HEK293T (cell line): ENCODE data around the gene SETBP1.

Experiments used
- ARNT ChIP-seq: fragments of 450-650 bp; IDR thresholded peaks from 2 replicates; pipeline ENCODE4 v1.6.1; 2017; ENCODE audit warnings: mild to moderate bottlenecking
- BHLHE40 ChIP-seq: fragments of 450-650 bp; IDR thresholded peaks from 2 replicates; pipeline ENCODE4 v1.6.1; 2016; ENCODE audit warnings: mild to moderate bottlenecking, moderate library complexity, borderline replicate concordance
- CTBP1 ChIP-seq: fragments of 450-650 bp; IDR thresholded peaks from 2 replicates; pipeline ENCODE4 v1.6.1; 2016; ENCODE audit warnings: borderline replicate concordance
- FOXA1 ChIP-seq: fragments of 450-650 bp; IDR thresholded peaks from 2 replicates; pipeline ENCODE4 v1.6.1; 2016; ENCODE audit warnings: mild to moderate bottlenecking
- FOXK2 ChIP-seq: fragments of 450-650 bp; IDR thresholded peaks from 2 replicates; pipeline ENCODE4 v1.6.1; 2016; ENCODE audit warnings: mild to moderate bottlenecking
- FOXM1 ChIP-seq: fragments of 450-650 bp; IDR thresholded peaks from 2 replicates; pipeline ENCODE4 v1.6.1; 2017; ENCODE audit warnings: mild to moderate bottlenecking, borderline replicate concordance
- HDGF ChIP-seq: fragments of 450-650 bp; IDR thresholded peaks from 2 replicates; pipeline ENCODE4 v1.6.1; 2017; ENCODE audit warnings: antibody characterized with exemption, borderline replicate concordance
- L3MBTL2 ChIP-seq: fragments of 450-650 bp; conservative IDR thresholded peaks from 2 replicates; pipeline ENCODE4 v1.6.1; 2016; ENCODE audit warnings: mild to moderate bottlenecking
- LEF1 ChIP-seq: fragments of 450-650 bp; IDR thresholded peaks from 2 replicates; pipeline ENCODE4 v1.6.1; 2017; ENCODE audit warnings: mild to moderate bottlenecking, borderline replicate concordance
- SP1 ChIP-seq: fragments of 450-650 bp; IDR thresholded peaks from 2 replicates; pipeline ENCODE4 v1.6.1; 2017
- SUZ12 ChIP-seq: fragments of 450-650 bp; IDR thresholded peaks from 2 replicates; pipeline ENCODE4 v1.6.1; 2016; ENCODE audit warnings: mild to moderate bottlenecking
- TARDBP ChIP-seq: fragments of 450-650 bp; IDR thresholded peaks from 2 replicates; pipeline ENCODE4 v1.6.1; 2016
- TF ChIP-seq, protein P1 (sequence below): fragments of 450-650 bp; IDR thresholded peaks from 2 replicates; pipeline ENCODE4 v1.6.1; 2016

DNA sequence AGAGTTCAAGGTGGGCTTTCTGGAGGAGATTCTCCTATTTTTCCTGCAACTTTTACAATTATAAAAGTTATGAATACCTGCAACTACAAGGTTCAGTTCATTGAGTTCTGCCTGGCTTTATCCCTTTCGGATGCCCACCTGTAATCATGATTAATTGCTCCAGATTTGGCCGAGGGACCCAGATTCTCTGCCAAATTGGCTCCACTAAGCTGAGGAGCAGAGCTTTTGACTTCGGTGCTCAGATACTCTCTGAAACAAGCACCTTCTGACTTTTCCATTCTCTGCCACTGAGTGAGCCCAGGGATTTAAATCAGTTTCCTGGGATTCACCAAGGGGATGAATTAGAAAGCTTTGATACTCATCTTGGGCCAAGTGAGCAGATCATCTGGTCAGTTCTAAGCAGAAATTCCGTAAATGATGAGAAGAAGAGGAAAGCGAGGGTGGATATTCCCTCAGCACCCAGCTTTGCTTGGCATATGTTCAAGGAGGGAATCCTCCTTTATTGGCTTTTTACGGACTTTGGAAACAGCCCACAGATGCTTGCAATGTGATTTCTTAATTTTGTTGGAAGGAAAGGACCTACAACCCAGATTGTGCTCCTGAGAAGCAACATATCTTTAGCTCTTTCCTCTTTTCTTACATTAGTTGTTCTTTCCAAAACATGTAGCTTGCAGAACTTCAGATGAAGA, 179.2 kb downstream of the SETBP1 start:
- TF ChIP-seq L3MBTL2: no peak
- no peak for TF ChIP-seq TARDBP
- no peak for TF ChIP-seq FOXK2
- TF ChIP-seq BHLHE40: no peak
- no peak for TF ChIP-seq HDGF
- no peak for TF ChIP-seq SUZ12
- TF ChIP-seq SP1: no peak
- TF ChIP-seq LEF1: no peak
- TF ChIP-seq FOXM1: no peak
- no peak for TF ChIP-seq FOXA1
- TF ChIP-seq ARNT: no peak
- TF ChIP-seq, protein P1, sequence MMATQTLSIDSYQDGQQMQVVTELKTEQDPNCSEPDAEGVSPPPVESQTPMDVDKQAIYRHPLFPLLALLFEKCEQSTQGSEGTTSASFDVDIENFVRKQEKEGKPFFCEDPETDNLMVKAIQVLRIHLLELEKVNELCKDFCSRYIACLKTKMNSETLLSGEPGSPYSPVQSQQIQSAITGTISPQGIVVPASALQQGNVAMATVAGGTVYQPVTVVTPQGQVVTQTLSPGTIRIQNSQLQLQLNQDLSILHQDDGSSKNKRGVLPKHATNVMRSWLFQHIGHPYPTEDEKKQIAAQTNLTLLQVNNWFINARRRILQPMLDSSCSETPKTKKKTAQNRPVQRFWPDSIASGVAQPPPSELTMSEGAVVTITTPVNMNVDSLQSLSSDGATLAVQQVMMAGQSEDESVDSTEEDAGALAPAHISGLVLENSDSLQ: no peak
- no peak for TF ChIP-seq CTBP1
